HG03045 (cell line): ENCODE data around the gene ZNRD2.
A peak's percentile ranks its signal among the peaks of the same experiment; 100 is the strongest.

Source experiments
- ATAC-seq: cut with Tn5 transposase; IDR thresholded peaks from one replicate; pipeline ENCODE4 v1.9.1; 2021; ENCODE audit warnings: mild to moderate bottlenecking, moderate library complexity; ENCODE audit not compliant: unreplicated experiment

Gene ZNRD2

DNA sequence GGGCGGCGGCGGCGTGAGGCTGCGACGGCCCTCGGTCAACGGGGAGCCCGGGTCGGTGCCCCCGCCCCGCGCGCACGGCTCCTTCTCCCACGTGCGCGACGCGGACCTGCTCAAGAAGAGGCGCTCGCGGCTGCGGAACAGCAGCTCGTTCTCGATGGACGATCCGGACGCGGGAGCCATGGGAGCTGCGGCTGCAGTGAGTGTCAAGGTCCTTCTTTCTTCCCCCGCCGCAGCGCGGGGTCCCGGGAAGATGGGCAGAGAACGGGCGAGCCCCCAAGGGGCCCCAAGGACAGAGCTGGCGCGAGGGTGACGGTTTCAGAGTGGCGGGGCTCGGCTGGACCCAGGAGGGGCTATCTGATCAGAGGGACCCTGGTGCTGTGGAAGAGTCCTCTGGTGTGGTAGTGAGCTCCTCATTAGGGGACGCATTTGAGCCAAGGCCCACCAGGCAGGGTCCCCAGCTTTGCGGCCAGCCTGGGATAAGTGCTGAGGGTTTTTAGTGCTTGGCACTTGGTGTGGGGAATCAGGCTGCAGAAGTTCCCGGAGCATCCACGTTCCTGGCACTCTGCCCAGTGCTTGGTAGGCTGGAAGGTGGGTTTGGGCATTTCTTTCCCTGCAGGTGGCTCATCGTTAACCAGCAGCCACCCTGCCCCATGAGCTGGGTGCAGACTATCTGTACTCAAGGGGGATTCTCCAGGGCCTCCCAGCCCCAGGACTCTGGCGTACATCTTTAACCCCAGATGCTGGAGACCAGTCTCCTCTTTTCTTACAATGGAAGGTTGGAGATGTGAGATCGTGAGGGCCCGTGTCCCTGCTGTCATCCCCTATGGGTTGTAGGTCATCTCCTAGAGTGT lies 15.3 kb downstream of the ZNRD2 start:
- no peak for ATAC-seq

- ATAC-seq, result no peak
Observed at GRCh38 chr11:65586247-65586630, 16.0 kb downstream of the ZNRD2 start.

- no peak for ATAC-seq
Observed at GRCh38 chr11:65586676-65587075, 16.4 kb downstream of the ZNRD2 start.

DNA sequence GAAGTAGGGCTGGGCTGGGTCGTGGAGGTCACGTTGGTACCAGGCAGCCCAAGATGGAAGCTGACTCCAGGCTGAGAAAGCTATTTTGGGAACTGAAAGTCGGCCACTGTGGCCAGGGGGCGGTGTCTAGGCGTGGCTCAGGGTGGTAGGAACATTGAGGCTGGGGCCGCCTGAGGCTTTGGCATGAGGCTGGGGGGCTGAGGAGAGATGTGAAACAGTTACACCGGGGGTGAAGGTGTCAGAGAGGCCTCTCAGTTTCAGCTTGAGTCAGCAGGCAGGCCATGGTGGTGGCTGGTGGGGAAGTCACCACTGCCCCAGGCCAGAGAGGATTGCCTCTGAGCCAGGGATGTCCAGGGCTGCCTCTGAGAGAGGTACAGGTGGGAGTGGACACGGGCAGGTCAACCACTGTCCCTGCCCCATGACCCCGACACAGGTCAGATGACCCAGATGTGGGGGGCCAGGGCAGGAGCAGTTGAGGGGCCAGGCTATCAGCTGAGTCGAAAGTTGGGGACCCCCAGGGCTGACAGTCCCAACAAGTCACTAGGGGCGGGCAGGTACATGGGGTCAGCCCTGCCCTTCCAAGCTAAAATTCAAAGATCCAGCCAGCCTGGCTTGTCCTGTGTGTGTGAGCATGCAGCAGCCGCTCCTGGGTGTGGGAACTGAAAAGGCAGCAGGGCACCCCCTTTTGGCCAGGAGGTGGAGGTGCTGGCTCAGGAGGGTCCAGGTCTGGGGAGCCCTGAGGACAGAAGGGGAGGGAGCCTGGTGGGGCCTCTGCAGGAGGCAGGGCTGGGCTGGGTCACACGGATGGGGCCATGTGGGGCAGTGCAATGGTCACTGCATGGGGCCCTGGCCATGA lies 18.1 kb downstream of the ZNRD2 start:
- ATAC-seq, result peak; percentile 66

DNA sequence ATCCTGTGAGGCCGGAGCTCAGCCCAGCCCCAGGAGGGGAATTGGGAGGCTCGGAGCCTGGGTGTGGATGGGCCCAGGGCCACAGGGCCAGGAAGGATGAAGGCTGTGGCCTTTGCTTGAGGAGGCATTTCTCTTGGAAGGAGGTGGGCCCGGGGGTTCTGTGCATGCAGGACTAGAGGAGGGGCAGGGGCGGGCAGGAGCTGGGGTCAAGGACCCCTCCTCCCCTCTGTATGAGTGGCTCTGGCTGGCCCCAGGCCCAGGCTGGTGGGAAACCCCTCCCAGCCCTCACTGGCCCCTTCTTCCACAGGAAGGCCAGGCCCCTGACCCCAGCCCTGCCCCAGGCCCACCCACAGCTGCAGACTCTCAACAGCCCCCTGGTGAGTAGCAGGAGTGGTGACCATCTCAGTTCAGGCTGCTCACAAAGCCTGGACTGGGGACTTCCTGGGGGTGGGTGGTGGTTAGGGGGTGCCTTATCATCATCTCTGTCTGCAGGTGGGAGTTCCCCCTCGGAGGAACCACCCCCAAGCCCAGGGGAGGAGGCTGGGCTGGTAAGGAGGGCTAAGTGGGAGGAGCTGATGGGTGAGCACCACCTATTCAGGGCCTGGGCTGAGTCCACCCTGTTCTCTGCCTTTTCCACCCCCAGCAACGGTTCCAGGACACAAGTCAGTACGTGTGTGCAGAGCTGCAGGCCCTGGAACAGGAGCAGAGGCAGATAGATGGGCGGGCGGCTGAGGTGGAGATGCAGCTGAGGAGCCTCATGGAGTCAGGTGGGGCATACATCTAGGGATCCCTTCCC lies 19.4 kb downstream of the ZNRD2 start:
- no peak for ATAC-seq

- no peak for ATAC-seq
Observed at GRCh38 chr11:65590240-65590738, 20.0 kb downstream of the ZNRD2 start.

DNA sequence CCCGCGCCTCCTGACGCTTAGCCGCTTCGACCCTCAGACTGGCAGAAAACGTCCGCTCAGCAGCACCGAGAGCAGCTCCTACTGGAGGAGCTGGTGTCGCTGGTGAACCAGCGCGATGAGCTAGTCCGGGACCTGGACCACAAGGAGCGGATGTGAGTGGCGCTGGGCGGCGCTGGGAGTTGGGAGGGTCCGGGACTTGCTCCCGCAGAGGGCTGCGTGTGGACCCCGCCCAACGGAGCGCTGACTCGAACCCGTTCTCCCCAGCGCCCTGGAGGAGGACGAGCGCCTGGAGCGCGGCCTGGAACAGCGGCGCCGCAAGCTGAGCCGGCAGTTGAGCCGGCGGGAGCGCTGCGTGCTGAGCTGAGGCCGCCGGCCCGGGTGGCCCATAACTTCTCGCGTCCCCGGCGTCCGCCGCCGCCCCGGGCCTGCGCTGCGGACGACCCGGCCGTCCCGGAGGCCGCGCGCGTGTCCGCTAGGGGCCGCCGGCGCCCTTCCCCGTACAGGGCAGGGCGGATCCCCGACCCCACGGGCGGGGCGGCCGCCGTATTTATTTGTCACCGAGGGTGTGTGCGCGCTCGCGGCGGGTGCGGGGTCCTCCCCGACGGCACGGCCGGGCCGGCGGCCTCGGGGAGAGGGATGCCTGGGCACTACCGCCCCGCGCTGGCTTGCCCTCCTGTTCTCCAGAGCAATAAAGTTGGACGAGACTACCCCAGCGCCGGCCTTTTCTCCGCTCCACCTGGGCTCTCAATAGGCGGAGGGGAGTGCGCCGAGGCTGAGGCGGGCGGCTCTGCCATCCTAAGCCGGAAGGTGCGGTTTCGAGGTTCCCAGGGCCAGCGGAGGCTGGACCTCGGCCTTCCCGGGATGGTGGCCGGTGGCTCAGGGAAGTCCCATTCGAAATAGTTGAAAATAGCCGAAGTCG lies 21.9 kb downstream of the ZNRD2 start:
- no peak for ATAC-seq

GRCh38 chr11:65592858-65593517 lies 22.7 kb downstream of the ZNRD2 start:
- ATAC-seq, result no peak

- no peak for ATAC-seq
Observed at GRCh38 chr11:65593518-65594414, 23.5 kb downstream of the ZNRD2 start.

GRCh38 chr11:65595131-65595530 lies 24.9 kb downstream of the ZNRD2 start:
- ATAC-seq, result no peak

GRCh38 chr11:65595543-65596281 lies 25.4 kb downstream of the ZNRD2 start, which contains the start of gene KCNK7:
Gene KCNK7 (minus strand): TSS chr11:65595800. CDS start chr11:65595772, 28 bp downstream.
- ATAC-seq, result no peak

DNA sequence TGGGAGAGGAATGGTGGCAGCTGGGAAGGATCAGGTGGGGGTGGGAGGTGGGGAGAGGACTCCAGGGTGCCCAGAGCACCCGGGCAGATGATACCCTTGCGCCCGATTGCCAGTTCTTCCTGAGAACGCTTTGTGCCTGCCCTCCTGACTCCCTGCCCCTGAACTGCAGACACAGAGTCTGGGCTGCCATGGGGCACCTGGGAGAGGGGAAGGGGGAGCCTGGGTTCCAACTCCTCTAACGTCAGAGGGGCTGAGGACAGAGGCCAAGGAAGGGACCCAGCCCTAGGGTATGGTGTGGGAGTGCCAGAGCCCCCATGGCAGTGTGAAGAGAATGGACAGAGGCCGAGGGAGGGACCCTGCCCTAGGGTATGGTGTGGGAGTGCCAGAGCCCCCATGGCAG lies 26.2 kb downstream of the ZNRD2 start:
- no peak for ATAC-seq

DNA sequence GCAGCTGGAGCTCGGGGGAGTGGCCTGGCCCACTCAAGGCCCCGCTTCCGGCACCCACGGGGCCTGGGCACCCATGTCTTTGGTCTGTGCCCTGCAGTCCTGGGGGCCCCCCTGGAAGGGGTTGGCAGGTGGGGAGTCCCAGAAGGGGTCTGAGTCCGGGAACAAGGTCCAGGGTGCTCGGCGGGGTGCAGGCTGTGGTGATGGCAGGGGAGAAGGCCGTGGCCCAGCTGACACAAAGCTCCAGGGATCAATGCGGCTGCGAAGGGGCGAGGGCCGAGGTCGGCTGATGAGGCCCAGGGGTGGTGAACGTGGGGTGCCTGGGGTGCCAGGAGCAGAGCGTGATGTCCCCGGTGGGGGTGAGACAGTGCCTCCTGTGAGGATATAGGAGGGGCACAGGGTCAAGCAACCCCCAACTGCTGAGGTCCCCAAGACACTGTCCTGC lies 28.0 kb downstream of the ZNRD2 start:
- no peak for ATAC-seq

GRCh38 chr11:65599216-65599954 lies 29.1 kb downstream of the ZNRD2 start:
- ATAC-seq, result no peak

GRCh38 chr11:65599955-65600246 lies 29.6 kb downstream of the ZNRD2 start:
- no peak for ATAC-seq

DNA sequence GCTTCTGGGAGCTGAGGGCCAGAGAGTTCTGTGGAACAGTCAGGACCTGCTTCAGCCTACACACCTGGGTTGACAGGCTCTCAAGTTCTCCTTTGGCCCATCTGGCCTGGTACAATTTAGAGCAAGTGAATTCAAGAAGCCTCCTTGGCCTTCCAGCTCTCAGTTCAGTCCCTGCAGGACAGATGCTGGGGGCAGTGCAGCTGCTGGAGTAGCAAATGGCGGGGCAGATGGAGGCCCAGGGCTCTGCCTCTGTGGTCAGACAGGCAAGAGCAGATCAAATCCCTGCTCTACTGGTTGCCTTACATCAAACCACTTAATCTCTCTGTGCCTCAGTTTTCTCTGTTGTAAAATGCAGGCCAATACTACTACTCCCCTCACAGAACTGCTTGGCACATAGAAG lies 34.0 kb downstream of the ZNRD2 start:
- ATAC-seq, result no peak
